ENCODE results near the gene RUNX2. TPM values are rescaled to one million over a fixed set of nuclear protein-coding genes. Genes with fewer than 3 reads are reported as not detected.
A peak's percentile ranks its signal among the peaks of the same experiment; 100 is the strongest.

Gene RUNX2
- total RNA-seq, 1 donor from 2014 or later = 26.1 TPM

DNA sequence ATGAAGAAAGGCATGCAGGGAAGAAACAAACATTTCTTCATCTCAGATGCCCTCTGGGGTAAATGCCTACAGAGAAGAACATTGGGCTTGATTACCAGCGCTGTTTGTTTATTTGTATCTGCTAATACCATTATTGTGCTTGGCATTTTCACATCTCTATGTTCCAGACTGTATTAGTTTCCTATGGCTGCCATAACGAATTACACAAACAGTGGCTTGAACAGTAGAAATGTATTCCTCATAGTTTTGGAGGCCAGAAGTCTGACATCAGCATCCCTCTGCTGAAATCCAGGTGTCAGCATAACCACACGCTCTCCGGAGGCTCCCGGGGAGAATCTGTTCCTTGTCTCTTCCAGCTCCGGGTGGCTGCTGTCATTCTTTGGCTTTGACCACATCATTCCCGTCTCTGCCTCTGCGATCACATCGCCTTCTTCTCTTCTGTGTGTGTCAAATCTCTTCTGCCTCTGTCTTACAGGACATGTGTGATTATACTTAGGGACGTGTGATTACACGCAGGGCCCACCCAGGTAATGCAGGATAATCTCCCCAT, 291.2 kb downstream of the RUNX2 start:
- Mint-ChIP-seq H3K36me3 (ENCODE audit: low read depth, unreplicated experiment) (no peaks in the 10 kb centered on the region), H3K27me3 (ENCODE audit: low read depth, unreplicated experiment) (no peaks in the 10 kb centered on the region), H3K4me3 (ENCODE audit: unreplicated experiment) (no peak overlapping the region), H3K9me3 (ENCODE audit: unreplicated experiment) (no peaks in the 10 kb centered on the region), H3K27ac (ENCODE audit: unreplicated experiment) (peak overlapping the region; percentile 85), H3K4me1 (ENCODE audit: low read depth, unreplicated experiment) (peaks cover 35% of the 10 kb centered on the region)
- Histone ChIP-seq H3K36me3 (ENCODE audit: insufficient read depth, low read length) (no peaks in the 10 kb centered on the region), H3K4me1 (ENCODE audit: insufficient read depth, low read length) (peaks cover 18% of the 10 kb centered on the region), H3K4me2 (ENCODE audit: low read length) (peak overlapping the region; percentile 1), H3K9me3 (ENCODE audit: insufficient read depth, low read depth, low read length) (no peaks in the 10 kb centered on the region), H3K79me2 (ENCODE audit: insufficient read depth, low read length) (no peaks in the 10 kb centered on the region), H3K9ac (ENCODE audit: low read length) (peak overlapping the region; percentile 7), H2AFZ (ENCODE audit: low read depth, low read length) (no peak overlapping the region), H3K4me3 (ENCODE audit: insufficient read depth, low read depth, low read length) (no peak overlapping the region), H3K27me3 (ENCODE audit: insufficient read depth, low read length) (no peaks in the 10 kb centered on the region), H4K20me1 (ENCODE audit: insufficient read depth, low read length) (no peaks in the 10 kb centered on the region), H3K27ac (ENCODE audit: low read depth, low read length) (peak overlapping the region; percentile 30)
- FAIRE-seq (no peak), DNase-seq (ENCODE audit: low read depth) (peak; percentile 59)
- TF ChIP-seq, protein P1, sequence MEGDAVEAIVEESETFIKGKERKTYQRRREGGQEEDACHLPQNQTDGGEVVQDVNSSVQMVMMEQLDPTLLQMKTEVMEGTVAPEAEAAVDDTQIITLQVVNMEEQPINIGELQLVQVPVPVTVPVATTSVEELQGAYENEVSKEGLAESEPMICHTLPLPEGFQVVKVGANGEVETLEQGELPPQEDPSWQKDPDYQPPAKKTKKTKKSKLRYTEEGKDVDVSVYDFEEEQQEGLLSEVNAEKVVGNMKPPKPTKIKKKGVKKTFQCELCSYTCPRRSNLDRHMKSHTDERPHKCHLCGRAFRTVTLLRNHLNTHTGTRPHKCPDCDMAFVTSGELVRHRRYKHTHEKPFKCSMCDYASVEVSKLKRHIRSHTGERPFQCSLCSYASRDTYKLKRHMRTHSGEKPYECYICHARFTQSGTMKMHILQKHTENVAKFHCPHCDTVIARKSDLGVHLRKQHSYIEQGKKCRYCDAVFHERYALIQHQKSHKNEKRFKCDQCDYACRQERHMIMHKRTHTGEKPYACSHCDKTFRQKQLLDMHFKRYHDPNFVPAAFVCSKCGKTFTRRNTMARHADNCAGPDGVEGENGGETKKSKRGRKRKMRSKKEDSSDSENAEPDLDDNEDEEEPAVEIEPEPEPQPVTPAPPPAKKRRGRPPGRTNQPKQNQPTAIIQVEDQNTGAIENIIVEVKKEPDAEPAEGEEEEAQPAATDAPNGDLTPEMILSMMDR (IDR thresholded peaks at IDR 0.05; ENCODE audit: insufficient read depth, low read depth, low read length) = no peak
- TF ChIP-seq EZH2 (IDR thresholded peaks at IDR 0.05; ENCODE audit: insufficient read depth, low read length) = no peak

DNA sequence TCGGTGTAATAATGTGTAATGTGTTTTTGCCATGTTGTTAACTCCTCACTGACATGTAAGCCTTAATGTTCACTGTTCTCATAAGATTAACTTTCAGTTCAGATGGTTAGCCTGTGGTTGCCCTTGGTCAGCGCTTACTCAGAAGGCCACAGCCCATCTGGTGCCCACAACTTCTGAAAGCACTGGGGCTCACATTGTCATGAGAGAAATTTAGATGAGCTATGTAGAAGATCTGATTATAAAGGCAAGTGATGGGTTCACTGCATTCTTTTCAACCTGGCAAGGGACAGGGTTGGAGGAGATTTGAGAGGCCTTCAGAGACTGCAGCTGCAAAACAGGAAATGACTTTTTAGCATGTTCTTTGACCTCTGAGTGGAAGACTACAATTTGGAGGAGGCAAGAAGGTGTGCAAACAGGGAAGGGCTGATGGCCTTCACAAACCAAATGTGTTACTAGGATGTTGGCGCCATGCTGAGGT, 291.9 kb downstream of the RUNX2 start:
- DNase-seq (ENCODE audit: low read depth) (peak; percentile 62), FAIRE-seq (no peak)
- Mint-ChIP-seq H3K27me3 (ENCODE audit: low read depth, unreplicated experiment) (no peaks in the 10 kb centered on the region), H3K4me3 (ENCODE audit: unreplicated experiment) (no peak overlapping the region), H3K9me3 (ENCODE audit: unreplicated experiment) (no peaks in the 10 kb centered on the region), H3K4me1 (ENCODE audit: low read depth, unreplicated experiment) (peaks cover 41% of the 10 kb centered on the region), H3K27ac (ENCODE audit: unreplicated experiment) (peak overlapping the region; percentile 85), H3K36me3 (ENCODE audit: low read depth, unreplicated experiment) (no peaks in the 10 kb centered on the region)
- TF ChIP-seq, protein P1 (IDR thresholded peaks at IDR 0.05; ENCODE audit: insufficient read depth, low read depth, low read length) = no peak
- TF ChIP-seq EZH2 (IDR thresholded peaks at IDR 0.05; ENCODE audit: insufficient read depth, low read length) = no peak
- Histone ChIP-seq H3K4me2 (ENCODE audit: low read length) (peak overlapping the region; percentile 1), H3K4me3 (ENCODE audit: insufficient read depth, low read depth, low read length) (no peak overlapping the region), H3K27ac (ENCODE audit: low read depth, low read length) (peak overlapping the region; percentile 30), H4K20me1 (ENCODE audit: insufficient read depth, low read length) (no peaks in the 10 kb centered on the region), H2AFZ (ENCODE audit: low read depth, low read length) (no peak overlapping the region), H3K79me2 (ENCODE audit: insufficient read depth, low read length) (no peaks in the 10 kb centered on the region), H3K9ac (ENCODE audit: low read length) (no peak overlapping the region), H3K27me3 (ENCODE audit: insufficient read depth, low read length) (no peaks in the 10 kb centered on the region), H3K9me3 (ENCODE audit: insufficient read depth, low read depth, low read length) (no peaks in the 10 kb centered on the region), H3K36me3 (ENCODE audit: insufficient read depth, low read length) (no peaks in the 10 kb centered on the region), H3K4me1 (ENCODE audit: insufficient read depth, low read length) (peaks cover 22% of the 10 kb centered on the region)

DNA sequence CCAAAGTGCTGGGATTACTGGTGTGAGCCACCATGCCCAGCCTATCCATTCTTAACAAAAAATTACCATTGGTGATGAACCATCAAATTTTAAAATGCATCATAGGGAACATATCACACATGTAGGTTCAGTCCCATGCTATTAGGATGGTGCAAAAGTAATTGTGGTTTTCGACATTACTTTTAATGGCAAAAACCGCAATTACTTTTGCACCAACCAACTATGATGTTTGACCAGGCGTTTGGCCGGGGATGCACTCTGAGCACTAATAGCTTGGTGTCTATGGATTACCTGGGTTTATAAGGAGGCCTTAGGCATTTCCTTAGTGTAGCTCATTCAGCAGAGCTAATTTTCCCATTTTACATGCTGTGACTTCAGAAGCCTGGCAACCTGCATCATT, 296.1 kb downstream of the RUNX2 start:
- H3K36me3 Mint-ChIP-seq (ENCODE audit: low read depth, unreplicated experiment) = no peaks in the 10 kb centered on the region
- no peaks in the 10 kb centered on the region for H3K9me3 ChIP-seq (ENCODE audit: insufficient read depth, low read depth, low read length)

More for the DNA sequence above, 296.1 kb downstream of the RUNX2 start:
- H2AFZ ChIP-seq (ENCODE audit: low read depth, low read length) = no peak overlapping the region
- H3K27ac Mint-ChIP-seq (ENCODE audit: unreplicated experiment) = no peak overlapping the region
- no peak overlapping the region for H3K9ac ChIP-seq (ENCODE audit: low read length)
- FAIRE-seq (no peak), DNase-seq (ENCODE audit: low read depth) (no peak)
- H4K20me1 ChIP-seq (ENCODE audit: insufficient read depth, low read length) = no peaks in the 10 kb centered on the region
- no peak overlapping the region for H3K4me3 ChIP-seq (ENCODE audit: insufficient read depth, low read depth, low read length)
- no peak overlapping the region for H3K4me3 Mint-ChIP-seq (ENCODE audit: unreplicated experiment)
- H3K27me3 ChIP-seq (ENCODE audit: insufficient read depth, low read length) = no peaks in the 10 kb centered on the region
- peaks cover 37% of the 10 kb centered on the region for H3K4me1 ChIP-seq (ENCODE audit: insufficient read depth, low read length)
- no peaks in the 10 kb centered on the region for H3K27me3 Mint-ChIP-seq (ENCODE audit: low read depth, unreplicated experiment)
- peaks cover 42% of the 10 kb centered on the region for H3K4me1 Mint-ChIP-seq (ENCODE audit: low read depth, unreplicated experiment)
- no peak overlapping the region for H3K27ac ChIP-seq (ENCODE audit: low read depth, low read length)
- H3K79me2 ChIP-seq (ENCODE audit: insufficient read depth, low read length) = no peaks in the 10 kb centered on the region
- TF ChIP-seq EZH2 (IDR thresholded peaks at IDR 0.05; ENCODE audit: insufficient read depth, low read length) = no peak
- TF ChIP-seq, protein P1 (IDR thresholded peaks at IDR 0.05; ENCODE audit: insufficient read depth, low read depth, low read length) = no peak
- peaks cover 5% of the 10 kb centered on the region for H3K9me3 Mint-ChIP-seq (ENCODE audit: unreplicated experiment)
- no peaks in the 10 kb centered on the region for H3K36me3 ChIP-seq (ENCODE audit: insufficient read depth, low read length)
- H3K4me2 ChIP-seq (ENCODE audit: low read length) = no peak overlapping the region
